Activated naive CD4-positive, alpha-beta T cell treated with anti-CD3 and anti-CD28 coated beads for 36 hours (primary cell): ENCODE results near the gene EPB42. TPM values are rescaled to one million over a fixed set of nuclear protein-coding genes. Genes with fewer than 3 reads are reported as not detected.

Experiments used
- CTCF ChIA-PET: fragments of 350-600 bp; sonication (Branson Sonifier 250); formaldehyde crosslinking; loops from one replicate; lab custom pipeline; 2021; ENCODE audit warnings: antibody characterized with exemption; lab: Charles Lee
- DNase-seq: peaks from one replicate; pipeline ENCODE4 v3.0.0-alpha.2; 2020
- H3K27ac Mint-ChIP-seq: one replicate; pipeline ENCODE4 v1.8.0; 2021; ENCODE audit warnings: mild to moderate bottlenecking, mixed read lengths
- H3K27me3 Mint-ChIP-seq: one replicate; pipeline ENCODE4 v1.8.0; 2021; ENCODE audit warnings: low read depth, mixed read lengths
- H3K36me3 Mint-ChIP-seq: one replicate; pipeline ENCODE4 v1.8.0; 2021; ENCODE audit warnings: low read depth, mixed read lengths
- H3K4me1 Mint-ChIP-seq: one replicate; pipeline ENCODE4 v1.8.0; 2021; ENCODE audit warnings: low read depth, mixed read lengths
- H3K4me3 Mint-ChIP-seq: one replicate; pipeline ENCODE4 v1.8.0; 2021; ENCODE audit warnings: mild to moderate bottlenecking, moderate library complexity, mixed read lengths
- H3K9me3 Mint-ChIP-seq: one replicate; pipeline ENCODE4 v1.8.0; 2021; ENCODE audit warnings: mixed read lengths
- intact Hi-C: fragments of 100-400 bp; cut with micrococcal nuclease; formaldehyde crosslinking; loops from one replicate; pipeline ENCODE4 v1.15.1; 2023
- total RNA-seq, 2 experiments: library from RNA; stranded (reverse); gene quantifications; one replicate each; pipeline ENCODE4 v1.2.3, GENCODE V29; 2021

The EPB42 gene
- total RNA-seq, 2 experiments from 2014 or later, result not detected

DNA sequence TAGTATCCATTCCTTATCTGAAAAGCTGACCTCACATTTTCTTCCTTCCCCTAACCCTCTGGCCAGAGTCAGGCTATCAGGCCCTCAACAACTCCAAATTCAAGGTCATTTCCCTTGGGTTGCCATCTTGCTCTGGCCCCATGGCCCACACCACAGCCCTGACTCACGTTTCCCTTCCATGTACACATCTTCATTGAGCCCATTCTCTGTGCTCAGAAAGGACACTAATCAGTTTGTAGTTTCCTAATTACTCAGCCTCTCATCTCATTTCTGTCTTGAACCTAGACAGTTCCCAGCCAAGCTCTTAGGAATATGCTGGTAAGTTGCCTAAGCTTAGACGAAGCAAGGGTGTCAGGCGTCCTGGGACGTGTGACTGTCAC is 31.0 kb upstream of the EPB42 start:
- Mint-ChIP-seq H3K9me3 (no peaks in the 10 kb centered on the region), H3K36me3 (no peaks in the 10 kb centered on the region), H3K27ac (no peak overlapping the region), H3K4me1 (peaks cover 20% of the 10 kb centered on the region), H3K4me3 (no peak overlapping the region), H3K27me3 (peaks cover 3% of the 10 kb centered on the region)
- DNase-seq, result no peak
- CTCF ChIA-PET, result interaction anchor here (0.6 to 1.5 kb wide), 4 partner anchors 10 to 298 kb away, joined by 3 to 8 read pairs (median 3); no protein-coding TSS in a partner anchor
- intact Hi-C loops, result no loop called here

DNA sequence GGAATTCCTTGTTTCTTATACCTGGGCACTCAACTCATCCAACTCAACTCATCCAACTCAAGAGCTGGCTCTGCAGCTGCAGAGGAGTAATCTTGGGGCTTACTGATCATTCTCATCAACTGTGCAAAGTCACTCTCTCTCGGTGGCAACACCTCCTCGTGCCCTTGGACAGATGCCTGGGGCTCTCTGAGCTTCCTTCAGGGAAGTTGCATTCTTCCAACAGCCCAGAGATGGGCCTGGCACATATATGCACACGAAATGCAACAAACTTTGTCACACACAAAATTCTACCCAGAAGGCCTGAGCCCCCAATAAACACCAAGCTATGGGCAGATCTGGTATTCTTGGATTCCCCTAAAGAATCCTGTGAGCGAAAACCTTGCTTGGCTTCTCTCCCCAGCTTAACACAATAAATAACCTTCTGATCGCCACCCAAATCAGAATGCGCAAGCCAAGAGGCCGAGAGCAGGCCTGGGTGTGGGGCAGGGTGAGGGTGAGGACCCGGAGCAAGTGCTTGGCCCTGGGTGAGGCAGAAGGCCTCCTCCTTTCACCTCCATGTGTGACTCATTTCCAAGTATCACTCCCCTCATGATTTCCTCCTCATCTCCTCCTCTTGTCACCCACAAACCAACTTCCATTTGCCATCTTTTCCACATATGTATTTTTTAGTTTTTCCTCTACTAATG is 30.5 kb upstream of the EPB42 start:
- intact Hi-C loops, result no loop called here
- Mint-ChIP-seq H3K36me3 (no peaks in the 10 kb centered on the region), H3K27ac (no peak overlapping the region), H3K9me3 (no peaks in the 10 kb centered on the region), H3K4me3 (no peak overlapping the region), H3K27me3 (peaks cover 3% of the 10 kb centered on the region), H3K4me1 (peaks cover 20% of the 10 kb centered on the region)
- DNase-seq, result no peak
- CTCF ChIA-PET, result interaction anchor here (0.6 to 1.5 kb wide), 4 partner anchors 9 to 298 kb away, joined by 3 to 8 read pairs (median 3); no protein-coding TSS in a partner anchor

DNA sequence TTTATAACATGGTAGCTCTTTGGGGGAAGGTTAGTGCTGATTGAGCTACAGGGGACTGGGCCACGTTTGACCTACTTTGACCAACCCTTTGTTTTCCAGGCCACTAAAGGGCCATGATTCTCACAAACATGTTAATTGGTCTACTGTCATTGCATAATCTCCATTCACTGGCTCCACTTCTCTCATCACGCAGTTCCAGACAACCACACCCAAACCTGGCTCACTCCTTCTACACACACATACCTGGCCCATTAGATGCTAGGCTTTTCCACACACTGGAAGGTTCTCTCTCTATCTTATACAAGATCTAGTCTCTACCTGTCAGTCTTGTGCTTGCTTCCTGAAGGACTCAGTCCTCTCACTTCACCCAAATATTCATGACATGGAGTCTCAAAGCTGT is 30.0 kb upstream of the EPB42 start:
- DNase-seq, result no peak
- Mint-ChIP-seq H3K4me1 (peaks cover 20% of the 10 kb centered on the region), H3K27ac (no peak overlapping the region), H3K9me3 (no peaks in the 10 kb centered on the region), H3K27me3 (peaks cover 3% of the 10 kb centered on the region), H3K36me3 (no peaks in the 10 kb centered on the region), H3K4me3 (no peak overlapping the region)
- intact Hi-C loops, result no loop called here
- CTCF ChIA-PET, result interaction anchor here (1.3 to 1.5 kb wide), 2 partner anchors 9 to 35 kb away, joined by 3 to 8 read pairs; no protein-coding TSS in a partner anchor

DNA sequence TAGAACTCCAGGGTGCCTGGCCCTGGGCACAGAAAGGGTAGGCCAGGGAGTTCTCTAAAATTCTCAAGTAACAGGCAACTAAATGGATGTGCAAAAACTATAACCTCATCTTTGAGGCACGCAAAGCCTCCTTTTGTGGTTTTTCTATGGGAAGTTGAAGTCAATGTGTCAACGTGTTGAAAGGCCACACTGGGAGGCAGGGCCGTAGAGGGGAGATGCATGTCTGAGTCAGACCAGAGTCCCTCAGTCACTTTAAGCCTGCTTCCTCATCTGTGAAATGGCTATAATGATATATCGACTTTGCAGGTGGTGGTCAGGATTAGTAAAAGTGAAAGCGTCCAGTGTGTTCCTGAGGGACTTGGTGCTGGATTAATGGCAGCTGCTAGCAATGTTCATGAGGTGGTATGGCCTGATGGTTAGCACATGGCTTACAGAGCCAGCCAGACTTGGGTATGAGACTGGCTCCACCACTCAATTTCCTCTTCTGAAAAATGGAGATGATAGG is 28.9 kb upstream of the EPB42 start:
- intact Hi-C loops, result no loop called here
- Mint-ChIP-seq H3K9me3 (no peaks in the 10 kb centered on the region), H3K4me3 (no peak overlapping the region), H3K27ac (no peak overlapping the region), H3K36me3 (no peaks in the 10 kb centered on the region), H3K4me1 (peaks cover 20% of the 10 kb centered on the region), H3K27me3 (peaks cover 3% of the 10 kb centered on the region)
- CTCF ChIA-PET, result no interaction called here
- peak; percentile 25 for DNase-seq

DNA sequence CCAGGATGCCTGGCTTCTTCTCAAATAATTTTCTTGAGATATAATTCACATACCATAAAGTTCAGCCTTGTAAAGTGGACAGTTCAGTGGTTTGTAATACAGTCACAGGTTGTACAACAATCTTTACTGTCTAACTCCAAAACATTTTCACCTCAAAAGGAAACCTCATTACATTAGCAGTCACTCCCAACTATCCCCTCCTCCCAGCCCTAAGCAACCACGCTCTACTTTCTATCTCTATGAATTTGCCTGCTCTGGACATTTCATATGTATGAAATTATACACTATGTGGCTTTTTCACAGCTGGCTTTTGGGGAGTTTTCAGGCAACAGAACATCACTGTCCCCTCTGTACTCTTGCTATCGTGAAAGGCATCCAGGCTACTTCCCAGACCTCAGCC is 28.4 kb upstream of the EPB42 start:
- CTCF ChIA-PET, result no interaction called here
- Mint-ChIP-seq H3K9me3 (no peaks in the 10 kb centered on the region), H3K4me3 (no peak overlapping the region), H3K27ac (no peak overlapping the region), H3K36me3 (no peaks in the 10 kb centered on the region), H3K4me1 (peaks cover 17% of the 10 kb centered on the region), H3K27me3 (peaks cover 3% of the 10 kb centered on the region)
- no peak for DNase-seq
- intact Hi-C loops, result no loop called here

DNA sequence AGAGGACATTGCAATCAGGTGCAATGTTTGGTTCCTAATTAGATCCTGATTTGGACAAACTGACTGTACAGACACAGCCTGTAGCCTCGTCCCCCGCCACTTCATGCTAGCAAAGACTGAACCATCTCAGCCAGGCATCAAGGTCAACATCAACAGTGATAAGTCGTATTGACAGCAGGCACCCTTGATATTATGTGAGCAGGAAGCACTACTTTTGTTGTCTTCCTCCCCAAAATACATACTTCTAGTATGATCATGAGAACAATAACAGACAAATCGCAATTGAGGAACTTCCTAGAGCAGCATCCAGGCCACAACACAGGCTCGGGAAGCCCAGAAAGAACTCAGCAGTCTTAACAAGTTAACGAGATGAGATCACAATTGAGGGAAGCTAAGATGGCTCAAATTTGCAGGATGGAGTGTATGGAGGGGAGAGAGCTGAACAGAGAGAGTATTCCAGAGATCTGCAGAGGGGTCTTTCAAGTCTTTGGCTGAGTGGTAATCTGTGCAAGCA is 25.5 kb upstream of the EPB42 start:
- CTCF ChIA-PET, result no interaction called here

DNA sequence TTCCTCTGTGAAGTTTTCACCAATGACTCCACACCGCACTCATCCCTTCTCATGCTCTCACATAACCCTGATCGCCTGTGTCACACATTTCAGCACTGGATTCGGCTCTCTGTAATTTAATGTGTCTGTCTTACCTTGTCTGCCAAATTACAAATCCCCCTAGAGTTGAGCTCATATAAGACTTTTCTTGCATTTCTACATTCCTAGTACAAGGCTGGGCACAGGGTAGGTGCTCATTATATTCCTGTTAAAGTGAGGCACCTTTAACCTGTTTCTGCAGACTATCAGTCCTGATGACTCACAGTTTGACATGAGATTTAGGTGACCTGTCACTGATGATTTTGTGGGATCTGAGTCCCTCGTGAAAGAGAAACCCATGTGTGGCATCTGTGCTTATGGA is 23.3 kb upstream of the EPB42 start:
- intact Hi-C loops, result no loop called here
- H3K4me3 Mint-ChIP-seq, result no peak overlapping the region
- no peaks in the 10 kb centered on the region for H3K9me3 Mint-ChIP-seq

More for the DNA sequence above, 25.5 kb upstream of the EPB42 start:
- Mint-ChIP-seq H3K36me3 (no peaks in the 10 kb centered on the region), H3K27ac (no peak overlapping the region), H3K27me3 (no peaks in the 10 kb centered on the region), H3K4me3 (no peak overlapping the region), H3K4me1 (no peaks in the 10 kb centered on the region), H3K9me3 (no peaks in the 10 kb centered on the region)
- no peak for DNase-seq
- intact Hi-C loops, result no loop called here

DNA sequence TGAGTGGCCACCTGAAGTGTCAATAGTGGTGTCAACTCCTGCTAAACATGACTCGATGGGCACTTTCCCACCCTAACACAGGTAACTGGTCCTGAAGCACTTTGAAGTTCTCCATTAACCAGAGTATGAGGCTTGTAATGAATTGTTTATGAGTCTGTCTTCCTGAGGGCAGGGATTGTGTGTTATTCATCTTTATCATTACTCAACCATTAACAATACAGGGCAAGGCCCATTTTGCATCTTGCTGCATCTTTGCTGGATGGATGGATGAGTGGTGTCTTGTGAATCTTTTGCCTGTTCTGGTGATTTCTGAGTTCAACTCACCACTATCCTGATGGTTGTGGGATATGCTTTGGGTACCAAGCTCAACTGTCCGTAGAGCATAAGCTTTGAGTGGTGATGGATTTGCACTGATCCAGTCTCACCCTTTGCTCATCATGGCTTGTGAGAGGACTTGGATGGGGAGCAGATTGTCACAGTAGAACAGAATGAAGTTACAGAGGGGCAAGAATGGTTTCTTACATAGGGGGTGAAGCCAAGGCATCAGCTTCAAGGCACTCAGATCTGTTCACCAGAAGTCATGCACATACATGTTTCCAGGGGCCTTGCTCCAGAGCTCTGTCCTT is 22.3 kb upstream of the EPB42 start:
- no peak for DNase-seq
- no peak overlapping the region for H3K27ac Mint-ChIP-seq
- no peak overlapping the region for H3K4me3 Mint-ChIP-seq
- peaks cover 3% of the 10 kb centered on the region for H3K27me3 Mint-ChIP-seq
- CTCF ChIA-PET, result interaction anchor here (1.5 to 2.9 kb wide), 2 partner anchors 8 to 17 kb away, joined by 3 to 11 read pairs; no protein-coding TSS in a partner anchor
- H3K9me3 Mint-ChIP-seq, result no peaks in the 10 kb centered on the region
- H3K4me1 Mint-ChIP-seq, result no peaks in the 10 kb centered on the region
- intact Hi-C loops, result no loop called here
- no peaks in the 10 kb centered on the region for H3K36me3 Mint-ChIP-seq

More for the DNA sequence above, 23.3 kb upstream of the EPB42 start:
- no peak for DNase-seq
- no peak overlapping the region for H3K27ac Mint-ChIP-seq
- no peaks in the 10 kb centered on the region for H3K36me3 Mint-ChIP-seq
- CTCF ChIA-PET, result interaction anchor here (2.9 kb wide), 1 partner anchor 18 kb away, joined by 11 read pairs; no protein-coding TSS in a partner anchor
- H3K27me3 Mint-ChIP-seq, result no peaks in the 10 kb centered on the region
- H3K4me1 Mint-ChIP-seq, result no peaks in the 10 kb centered on the region

DNA sequence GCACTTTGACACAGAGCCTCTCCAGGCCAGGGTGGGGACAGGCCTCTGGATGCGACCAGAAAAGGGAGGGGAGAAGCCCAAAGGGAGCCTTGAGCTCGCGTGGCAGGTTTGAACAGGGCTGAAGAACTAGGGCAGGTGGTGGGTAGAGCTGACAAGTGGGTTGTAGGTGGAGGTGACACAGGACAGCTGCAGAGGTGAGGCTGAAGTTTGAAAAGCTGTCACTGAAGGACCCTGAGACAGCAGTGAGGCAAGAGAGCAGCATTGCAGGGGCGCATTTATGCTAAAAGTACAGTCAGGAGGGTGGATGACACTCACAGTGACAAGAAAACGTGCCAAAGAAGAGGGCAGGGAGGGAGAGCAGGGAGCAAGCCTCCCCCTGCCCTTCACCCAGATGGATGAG is 21.8 kb upstream of the EPB42 start:
- intact Hi-C loops, result no loop called here
- Mint-ChIP-seq H3K27ac (no peak overlapping the region), H3K4me1 (no peaks in the 10 kb centered on the region), H3K9me3 (no peaks in the 10 kb centered on the region), H3K4me3 (no peak overlapping the region), H3K27me3 (peaks cover 8% of the 10 kb centered on the region), H3K36me3 (no peaks in the 10 kb centered on the region)
- no peak for DNase-seq
- CTCF ChIA-PET, result interaction anchor here (1.5 to 2.9 kb wide), 2 partner anchors 9 to 17 kb away, joined by 3 to 11 read pairs; no protein-coding TSS in a partner anchor

DNA sequence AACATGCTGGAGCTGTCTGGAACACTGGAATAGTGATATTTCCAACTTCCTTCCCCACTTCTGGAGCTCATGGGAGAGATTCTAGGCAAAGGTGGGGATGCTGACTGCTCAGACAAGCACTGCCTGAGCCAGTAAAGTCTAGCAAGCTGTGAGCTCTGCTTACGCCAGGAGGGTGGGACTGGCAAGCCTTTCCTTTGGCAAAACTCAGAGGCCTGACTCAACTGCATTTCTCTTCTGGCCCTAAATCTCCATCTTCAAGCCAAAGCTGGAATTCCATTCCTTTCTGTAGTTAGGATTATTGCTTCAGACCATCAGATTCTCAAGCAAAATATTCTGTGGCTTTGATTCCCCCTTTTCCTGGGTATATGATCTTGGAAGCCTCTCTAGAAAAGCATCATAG is 20.3 kb upstream of the EPB42 start:
- no peaks in the 10 kb centered on the region for H3K36me3 Mint-ChIP-seq
- CTCF ChIA-PET, result interaction anchor here (0.6 to 1.5 kb wide), 4 partner anchors 12 to 62 kb away, joined by 3 to 6 read pairs (median 4); no protein-coding TSS in a partner anchor
- no peaks in the 10 kb centered on the region for H3K4me1 Mint-ChIP-seq
- no peak for DNase-seq
- H3K27ac Mint-ChIP-seq, result no peak overlapping the region
- H3K4me3 Mint-ChIP-seq, result no peak overlapping the region
- intact Hi-C loops, result no loop called here
- no peaks in the 10 kb centered on the region for H3K9me3 Mint-ChIP-seq
- peaks cover 8% of the 10 kb centered on the region for H3K27me3 Mint-ChIP-seq

DNA sequence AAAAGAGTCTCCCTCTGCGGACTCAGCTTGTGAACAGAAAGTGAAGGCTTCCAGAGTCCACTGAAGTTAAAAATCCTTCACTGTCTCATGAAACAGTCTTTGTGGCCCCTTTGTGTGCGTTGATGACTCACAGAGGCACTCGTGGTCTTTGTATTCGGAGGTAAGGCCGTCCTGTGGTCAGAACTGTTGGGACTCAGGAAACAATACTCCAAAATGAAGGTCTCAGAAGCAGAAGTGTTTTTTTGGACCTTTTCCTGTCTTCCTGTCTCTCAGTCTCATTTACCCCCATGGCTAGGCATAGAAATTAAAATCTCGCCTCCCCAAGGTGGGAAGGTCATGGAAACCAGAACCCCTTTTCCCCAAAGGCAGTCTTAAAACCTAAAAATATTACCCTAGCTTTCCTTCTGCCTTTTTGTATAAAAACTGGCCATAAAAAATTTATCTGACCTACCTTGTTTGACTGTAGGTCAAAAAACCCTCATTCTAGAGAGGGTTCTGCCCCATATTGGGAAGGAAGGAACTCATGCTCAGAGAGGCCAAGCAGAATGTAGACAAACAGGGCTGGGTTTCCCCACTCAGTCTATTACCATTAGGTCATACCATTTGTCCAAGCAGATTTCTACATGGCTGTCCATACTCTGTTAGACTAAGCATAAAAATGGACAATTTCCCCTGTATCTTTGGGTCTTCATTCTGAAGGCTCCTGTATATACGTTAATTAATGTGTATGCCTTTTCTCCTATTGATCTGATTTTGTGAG is 19.1 kb upstream of the EPB42 start:
- Mint-ChIP-seq H3K36me3 (no peaks in the 10 kb centered on the region), H3K9me3 (no peaks in the 10 kb centered on the region), H3K27ac (no peak overlapping the region), H3K4me1 (no peaks in the 10 kb centered on the region), H3K27me3 (peaks cover 9% of the 10 kb centered on the region), H3K4me3 (no peak overlapping the region)
- no peak for DNase-seq
- CTCF ChIA-PET, result interaction anchor here (0.6 to 1.5 kb wide), 2 partner anchors 14 to 116 kb away, joined by 5 to 6 read pairs; no protein-coding TSS in a partner anchor
- intact Hi-C loops, result no loop called here

DNA sequence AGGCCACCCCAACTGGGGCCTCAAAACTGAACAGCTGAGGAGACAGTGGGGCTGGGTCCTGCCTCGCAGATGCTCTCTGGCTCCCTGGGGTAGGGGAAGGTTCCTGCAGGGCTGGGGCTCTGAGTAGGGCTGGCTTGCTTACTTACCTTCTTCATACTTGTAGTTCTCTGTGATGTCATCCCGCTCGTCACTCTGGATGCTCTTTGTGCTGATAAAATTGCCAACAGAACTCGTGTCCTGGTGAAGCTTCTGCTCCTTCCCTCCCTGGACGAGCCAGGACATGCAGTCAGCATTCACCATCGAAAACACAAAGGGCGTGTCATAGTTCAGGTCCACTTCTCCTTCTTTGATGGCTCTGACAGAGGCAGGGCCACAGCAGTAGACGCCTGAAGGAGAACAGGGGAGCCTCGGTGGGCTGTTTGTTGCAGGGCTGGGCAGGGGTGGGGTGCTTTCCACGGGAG is 17.9 kb upstream of the EPB42 start:
- intact Hi-C loops, result no loop called here
- Mint-ChIP-seq H3K4me1 (no peaks in the 10 kb centered on the region), H3K27me3 (peaks cover 12% of the 10 kb centered on the region), H3K27ac (no peak overlapping the region), H3K4me3 (no peak overlapping the region), H3K9me3 (no peaks in the 10 kb centered on the region), H3K36me3 (no peaks in the 10 kb centered on the region)
- DNase-seq, result no peak
- CTCF ChIA-PET, result no interaction called here
